Inflammatory macrophage treated with lipopolysaccharide for 1 hour (primary cell): ENCODE results near the gene PJA1.

ENCODE experiments used
- DNase-seq, 2 donors: peaks; one replicate each; pipeline ENCODE4 v3.0.0-alpha.2; 2020 to 2022

Gene PJA1

DNA sequence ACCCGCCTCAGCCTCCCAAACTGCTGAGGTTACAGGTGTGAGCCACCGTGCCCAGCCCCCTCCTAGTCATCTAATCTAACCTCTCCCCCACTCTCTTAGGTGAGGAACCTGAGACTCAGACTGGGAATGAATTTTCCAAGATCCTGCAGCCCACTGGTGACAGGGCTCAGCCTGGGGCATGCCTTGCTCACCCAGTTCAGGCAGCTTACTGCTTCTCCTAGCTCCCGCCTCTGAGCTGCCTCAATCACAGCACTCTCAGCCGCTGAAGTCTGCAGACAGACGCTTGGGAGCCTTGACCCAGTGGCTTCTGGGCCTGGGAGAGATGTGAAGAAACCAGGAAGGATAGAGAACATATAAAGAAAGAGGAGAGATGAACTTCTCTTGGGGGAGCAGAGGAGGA is 24.4 kb downstream of the PJA1 start:
- no peak for DNase-seq

DNA sequence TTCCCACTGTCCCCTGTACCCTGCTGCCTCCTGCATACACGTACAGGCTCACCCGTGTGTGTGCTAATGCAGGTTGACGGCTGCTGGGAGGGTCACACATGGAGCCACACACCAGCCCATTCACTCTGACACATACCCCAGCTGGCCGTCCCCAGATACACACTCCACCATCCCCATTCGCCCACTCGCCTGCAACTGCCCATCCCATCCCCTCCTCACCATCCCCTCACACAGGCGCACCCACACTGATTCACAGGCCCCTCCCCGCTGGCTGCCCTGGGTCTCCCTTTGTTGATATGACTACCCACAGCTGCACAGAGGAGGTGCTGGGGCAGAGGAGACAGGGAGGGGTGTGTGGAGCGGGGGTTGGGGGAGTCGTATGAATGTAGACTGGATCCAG is 25.7 kb downstream of the PJA1 start:
- DNase-seq: no peak

- no peak for DNase-seq
Measured at GRCh38 chrX:69138512-69138911, 26.7 kb downstream of the PJA1 start.

- no peak for DNase-seq
Measured at GRCh38 chrX:69138118-69138390, 27.2 kb downstream of the PJA1 start.

- no peak for DNase-seq
Measured at GRCh38 chrX:69137371-69138117, 27.7 kb downstream of the PJA1 start.

- DNase-seq: no peak
Measured at GRCh38 chrX:69136546-69137331, 28.5 kb downstream of the PJA1 start.

- peak in 1 of 2 donors; percentile 1 for DNase-seq
Measured at GRCh38 chrX:69133921-69134542, 31.2 kb downstream of the PJA1 start.

DNA sequence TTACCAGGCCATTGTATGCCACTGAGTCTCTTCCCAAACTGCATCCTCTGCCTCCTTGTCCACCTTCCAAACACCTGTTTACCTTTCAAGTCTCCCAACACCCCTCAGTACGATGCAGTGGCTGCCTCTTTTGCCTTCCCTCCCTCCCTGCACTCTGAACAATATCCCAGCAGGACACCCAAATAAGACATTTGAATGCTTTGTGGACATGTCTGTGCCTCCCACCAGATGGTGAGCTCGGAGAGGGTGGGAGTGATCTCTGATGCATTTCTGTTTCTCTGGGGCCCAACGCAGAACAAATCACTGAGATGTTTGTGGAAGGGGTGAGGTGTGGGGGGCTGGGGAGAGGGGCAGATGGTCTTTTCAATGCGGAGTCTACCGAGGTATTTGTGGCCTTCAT is 33.4 kb downstream of the PJA1 start:
- no peak for DNase-seq

GRCh38 chrX:69130439-69130838 is 34.8 kb downstream of the PJA1 start:
- DNase-seq: no peak

DNA sequence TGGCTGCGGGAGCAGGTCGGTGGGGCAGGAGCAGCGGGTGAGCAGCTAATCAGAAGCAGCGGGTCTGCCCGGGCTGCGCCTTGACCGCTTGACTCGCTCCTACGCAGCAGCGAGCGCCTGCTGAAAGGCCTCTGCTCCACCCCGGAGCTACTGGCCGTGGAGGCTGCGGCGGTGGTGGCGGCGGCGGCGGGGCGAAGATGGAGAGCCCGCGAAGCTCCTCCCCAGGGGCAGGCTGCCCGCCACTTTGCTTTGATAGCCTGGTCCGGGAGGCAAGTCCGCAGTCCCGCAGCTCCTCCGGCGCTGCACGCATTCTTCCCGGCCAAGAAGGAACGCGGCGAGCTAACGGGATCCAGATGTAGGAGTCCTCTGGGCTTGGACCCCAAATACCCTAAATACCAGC is 36.7 kb downstream of the PJA1 start:
- DNase-seq: no peak

- DNase-seq: no peak
Measured at GRCh38 chrX:69127466-69127865, 37.8 kb downstream of the PJA1 start.

DNA sequence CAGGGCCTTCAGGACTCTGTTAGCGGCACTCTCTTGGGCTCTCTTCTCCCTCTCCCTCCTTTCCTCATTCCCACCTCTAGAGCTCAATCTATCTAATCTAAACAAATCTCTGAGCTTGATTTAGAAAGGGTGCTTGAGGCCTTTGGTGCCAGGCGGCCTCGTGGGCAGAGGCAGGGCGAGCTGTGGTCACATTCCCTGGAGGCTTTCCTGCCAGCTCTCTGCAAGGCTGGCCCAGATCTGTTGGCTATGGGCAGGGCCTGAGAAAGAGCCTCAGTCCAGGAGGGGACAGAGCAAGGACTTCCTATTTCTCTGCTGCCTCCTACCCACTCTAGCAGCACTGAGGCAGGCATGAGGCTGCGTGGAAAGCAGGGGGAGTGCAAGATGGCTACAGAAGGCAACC is 38.6 kb downstream of the PJA1 start:
- DNase-seq: no peak

DNA sequence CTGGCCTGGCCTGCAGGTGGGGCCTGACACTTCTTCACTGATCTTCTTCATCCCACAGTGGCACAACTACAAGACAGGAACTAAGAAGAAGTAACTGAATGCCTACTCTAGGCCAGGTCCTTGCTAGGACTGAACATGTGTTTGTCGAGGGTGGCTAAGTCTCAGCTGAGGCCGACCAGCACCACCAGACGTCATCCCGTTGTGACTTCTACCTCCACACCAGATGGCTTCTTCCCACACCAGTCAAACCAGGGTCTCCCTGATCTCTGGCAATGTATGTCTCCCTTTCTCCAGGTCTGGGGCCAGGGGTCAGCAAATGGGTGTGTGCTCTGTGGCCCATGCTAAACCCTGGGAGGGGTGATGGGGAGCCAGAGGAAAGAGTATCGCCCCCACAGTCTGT is 40.2 kb downstream of the PJA1 start:
- no peak for DNase-seq

- no peak for DNase-seq
Measured at GRCh38 chrX:69124108-69124507, 41.1 kb downstream of the PJA1 start.

DNA sequence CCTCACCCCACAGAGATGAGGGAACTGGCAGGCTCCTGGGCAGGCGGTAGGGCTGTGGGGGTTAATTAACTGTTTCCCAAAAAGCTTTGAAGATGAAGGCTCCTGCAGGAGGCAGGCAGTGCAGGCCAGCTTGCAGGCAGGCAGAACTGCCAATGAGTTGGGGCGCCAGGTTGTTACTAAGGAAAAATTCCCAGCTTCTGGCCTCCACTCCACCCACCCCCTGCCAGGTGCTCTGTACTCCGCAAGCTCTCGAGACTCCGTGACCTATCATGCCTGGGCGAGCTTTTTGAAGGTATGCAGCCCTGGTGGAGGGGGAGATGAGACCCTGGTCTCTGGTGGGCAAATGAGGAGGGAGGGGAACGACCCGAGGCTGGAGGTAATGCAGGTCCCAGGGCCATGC is 41.8 kb downstream of the PJA1 start:
- no peak for DNase-seq

DNA sequence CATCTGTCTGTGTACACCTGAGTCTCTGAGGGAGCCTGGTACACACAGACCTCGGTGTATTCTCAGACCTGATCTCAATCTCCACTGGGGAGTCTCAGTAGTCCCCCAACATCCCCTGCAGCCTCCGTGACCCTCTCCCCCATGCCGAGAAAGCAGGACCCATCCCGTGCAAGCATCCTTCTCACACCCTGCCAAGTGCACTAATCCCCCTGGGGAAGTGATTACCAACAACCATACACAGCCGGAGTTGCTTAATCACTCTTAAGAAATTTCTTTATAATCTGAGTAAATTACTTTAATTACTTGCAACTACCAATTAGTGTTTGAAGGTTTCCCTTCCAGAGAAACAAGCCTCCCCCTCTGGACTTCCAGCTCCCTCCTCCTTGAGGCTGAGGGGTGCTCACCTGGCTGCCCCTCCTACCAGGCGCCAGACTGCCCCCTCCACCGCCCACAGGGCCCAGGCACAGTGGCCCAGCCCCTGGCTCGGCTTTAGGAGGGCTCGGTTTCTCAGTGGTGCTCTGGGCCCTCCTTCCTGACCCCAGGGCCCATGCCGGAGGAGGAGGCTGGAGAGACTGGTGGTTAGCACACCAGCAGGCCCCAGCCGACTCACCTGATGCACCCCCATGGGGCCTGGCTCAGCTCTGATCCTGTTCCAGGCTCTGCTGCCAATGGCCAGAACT is 43.8 kb downstream of the PJA1 start:
- DNase-seq: no peak

DNA sequence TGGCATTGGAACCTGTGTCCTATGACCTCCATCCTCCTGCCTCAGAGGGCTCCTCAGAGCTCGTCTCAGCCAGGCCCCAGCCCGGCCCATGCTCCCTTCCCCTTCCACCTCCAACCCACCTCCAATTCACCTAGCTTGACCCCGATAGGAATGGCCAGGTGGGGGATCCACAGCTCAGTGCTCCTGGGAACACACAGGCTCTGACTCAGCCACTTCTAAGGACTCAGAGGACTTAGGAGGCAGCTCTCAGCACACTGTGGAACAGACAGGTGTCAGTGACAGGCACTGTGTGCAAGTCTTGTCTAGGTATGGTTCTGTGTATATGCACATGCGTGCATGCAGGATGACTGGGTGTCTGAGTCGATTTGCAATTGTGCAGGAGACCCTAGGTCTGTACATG is 44.8 kb downstream of the PJA1 start:
- no peak for DNase-seq

DNA sequence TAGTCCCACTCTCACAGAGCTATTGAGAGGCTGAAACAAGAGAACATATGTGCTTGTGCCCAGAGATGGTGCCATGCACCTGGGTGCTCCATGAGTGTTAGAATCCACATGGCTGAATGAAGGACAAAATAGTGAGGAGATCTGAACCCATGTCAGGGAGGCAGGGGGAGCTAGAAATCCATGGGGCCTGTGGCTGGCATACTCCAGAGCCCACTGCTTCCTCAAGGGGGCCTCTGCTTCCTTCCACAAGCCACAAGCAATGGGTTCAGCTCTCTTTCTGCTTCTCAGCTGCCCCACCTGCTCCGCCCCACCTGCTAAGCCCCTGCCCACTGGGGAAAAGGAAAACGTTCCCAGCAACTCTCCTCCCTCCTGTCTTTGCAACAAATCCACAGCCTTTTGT is 46.1 kb downstream of the PJA1 start:
- DNase-seq: no peak

DNA sequence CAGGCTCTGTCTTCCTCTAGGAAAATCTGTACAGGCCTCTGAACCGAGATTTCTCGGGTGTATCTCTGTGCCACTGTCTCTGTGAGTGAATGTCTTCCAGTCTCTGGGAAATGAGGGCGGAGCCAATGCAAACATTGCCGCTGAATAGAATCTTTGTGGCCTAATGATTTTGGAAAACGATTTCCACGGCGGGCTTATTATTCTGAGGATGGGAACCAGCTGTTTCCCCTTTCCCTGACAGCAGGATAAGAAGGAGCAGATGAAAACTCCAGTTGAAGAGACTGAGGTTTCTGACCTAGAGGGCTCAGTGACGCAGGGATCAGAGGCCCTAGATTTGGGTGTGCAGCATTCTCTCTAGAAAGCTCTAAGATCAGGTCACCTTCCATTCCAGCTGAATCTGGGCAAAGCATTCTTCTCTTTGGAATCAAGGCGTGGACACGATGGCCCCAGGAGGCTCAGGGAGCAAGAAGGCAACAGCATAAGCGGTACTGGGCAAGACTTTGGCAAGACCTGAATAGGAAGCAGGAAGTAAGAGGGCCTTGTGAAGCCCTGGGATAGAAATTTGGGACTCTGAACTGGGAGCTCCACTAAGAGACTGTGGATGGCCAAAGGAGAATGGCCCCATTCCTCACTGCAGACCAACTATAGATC is 47.3 kb downstream of the PJA1 start:
- no peak for DNase-seq

GRCh38 chrX:69116077-69116476 is 49.2 kb downstream of the PJA1 start:
- DNase-seq: no peak

DNA sequence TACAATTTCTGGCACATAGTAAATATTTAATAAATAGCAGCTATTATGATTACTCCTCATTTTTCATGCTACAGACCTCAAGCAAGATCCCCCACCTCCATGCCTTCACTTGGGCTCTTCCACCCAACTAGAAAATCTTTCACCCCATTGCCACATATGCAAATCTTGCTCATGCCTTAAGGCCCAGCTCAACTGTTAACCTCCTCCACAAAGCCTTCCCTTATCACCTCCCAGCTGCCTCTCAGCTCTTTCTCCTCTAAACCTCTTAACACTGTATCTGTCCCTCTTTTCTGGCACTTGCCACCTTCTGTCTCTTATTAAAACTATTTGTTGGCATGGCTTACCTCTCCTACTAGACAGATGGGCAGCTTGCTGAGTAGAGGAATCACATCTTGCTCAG is 51.5 kb downstream of the PJA1 start:
- DNase-seq: no peak
